MCF 10A (cell line): Measurements from ENCODE around the gene HES6. TPM values are rescaled to one million over a fixed set of nuclear protein-coding genes. Genes with fewer than 3 reads are reported as not detected.

Experiments
- BruUV-seq: library from RNA; stranded (reverse); fragments of 400-500 nt; replicated peaks from 2 replicates; lab custom pipeline; 2021; lab: Mats Ljungman, UMichigan
- CTCF ChIA-PET: fragments of 300-600 bp; sonication (Branson Sonifier 250); formaldehyde crosslinking; extraction: SDS; loops from one replicate; lab custom pipeline; 2021; ENCODE audit warnings: antibody characterized with exemption, inconsistent platforms; lab: Yijun Ruan, JAX
- POLR2A ChIA-PET: fragments of 300-600, 350-650 bp; sonication (Branson Sonifier 250); formaldehyde crosslinking; extraction: SDS; loops from one replicate; lab custom pipeline; 2020; ENCODE audit warnings: antibody characterized with exemption, inconsistent platforms; lab: Yijun Ruan, JAX
- DNase-seq: peaks from one replicate; pipeline ENCODE4 v3.0.0-alpha.2; 2018; ENCODE audit not compliant: unreplicated experiment
- H3K27ac Mint-ChIP-seq: one replicate; pipeline ENCODE4 v1.8.0; 2022; ENCODE audit warnings: mild to moderate bottlenecking, low read depth, mixed read lengths; ENCODE audit not compliant: unreplicated experiment
- H3K27me3 Mint-ChIP-seq: one replicate; pipeline ENCODE4 v1.8.0; 2022; ENCODE audit warnings: mixed read lengths; ENCODE audit not compliant: insufficient read depth, unreplicated experiment
- H3K36me3 Mint-ChIP-seq: one replicate; pipeline ENCODE4 v1.8.0; 2022; ENCODE audit warnings: mild to moderate bottlenecking, moderate library complexity, mixed read lengths; ENCODE audit not compliant: insufficient read depth, unreplicated experiment
- H3K4me1 Mint-ChIP-seq: one replicate; pipeline ENCODE4 v1.8.0; 2022; ENCODE audit warnings: mixed read lengths; ENCODE audit not compliant: insufficient read depth, unreplicated experiment
- H3K4me3 Mint-ChIP-seq: one replicate; pipeline ENCODE4 v1.8.0; 2022; ENCODE audit warnings: mild to moderate bottlenecking, moderate library complexity, mixed read lengths; ENCODE audit not compliant: unreplicated experiment
- H3K9me3 Mint-ChIP-seq: one replicate; pipeline ENCODE4 v1.8.0; 2022; ENCODE audit warnings: mixed read lengths; ENCODE audit not compliant: unreplicated experiment
- CTCF ChIP-seq: fragments of 200-600 bp; IDR thresholded peaks from one replicate; pipeline ENCODE4 v1.8.0; 2022; ENCODE audit warnings: antibody characterized with exemption, mild to moderate bottlenecking; ENCODE audit not compliant: unreplicated experiment
- intact Hi-C: fragments of 100-400 bp; cut with micrococcal nuclease; formaldehyde crosslinking; loops from 2 replicates; pipeline ENCODE4 v1.14.1; 2022
- total RNA-seq: library from RNA; stranded (reverse); gene quantifications from 2 replicates; pipeline ENCODE4 v1.2.3, GENCODE V29; 2022

The HES6 gene
- total RNA-seq, 1 experiment from 2014 or later: 19.7 TPM

DNA sequence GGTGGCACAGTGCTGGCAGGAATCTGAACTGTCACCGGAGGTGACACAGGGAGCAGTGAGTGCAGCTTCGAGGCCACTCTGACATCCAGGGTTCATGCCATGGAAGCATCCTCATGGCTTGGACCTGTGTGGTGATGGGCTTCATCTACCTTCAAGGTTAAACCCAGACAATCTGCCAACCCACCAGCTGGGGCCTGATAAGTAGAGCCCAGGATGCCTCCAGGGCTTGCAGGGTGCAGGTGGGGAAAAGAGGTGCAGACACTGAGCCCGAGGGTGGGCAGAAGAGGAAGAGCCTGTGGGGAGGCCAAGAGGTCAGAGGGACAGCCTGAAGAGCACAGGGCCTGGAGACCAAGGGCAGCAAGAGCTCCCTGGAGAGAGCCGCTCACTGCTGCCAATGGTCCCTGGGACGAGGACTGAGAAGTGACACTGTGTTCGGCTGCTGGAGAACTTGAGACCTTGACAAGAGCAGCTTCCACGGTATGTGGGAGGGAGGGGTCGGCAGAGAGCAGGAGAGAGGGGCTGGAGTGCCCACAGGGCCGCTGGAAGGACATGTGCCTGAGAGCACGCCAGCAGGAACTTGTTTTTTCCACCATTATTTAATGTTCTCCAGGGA, 8.1 kb upstream of the HES6 start:
- TF ChIP-seq CTCF: no peak
- no peak for DNase-seq
- H3K27me3 Mint-ChIP-seq: no peaks in the 10 kb centered on the region
- CTCF ChIA-PET: interaction anchor here (0.6 to 2.6 kb wide), 3 partner anchors 8 to 861 kb away, joined by 3 to 10 read pairs (median 9); no protein-coding TSS in a partner anchor
- POLR2A ChIA-PET: no interaction called here
- BruUV-seq: no TSS peak
- no peak overlapping the region for H3K27ac Mint-ChIP-seq
- no peaks in the 10 kb centered on the region for H3K9me3 Mint-ChIP-seq
- peaks cover 13% of the 10 kb centered on the region for H3K4me1 Mint-ChIP-seq
- no peak overlapping the region for H3K4me3 Mint-ChIP-seq
- intact Hi-C loops: no loop called here
- peaks cover 55% of the 10 kb centered on the region for H3K36me3 Mint-ChIP-seq

- CTCF ChIA-PET: interaction anchor here (0.6 to 2.4 kb wide), 3 partner anchors 8 to 861 kb away, joined by 3 to 9 read pairs (median 3); no protein-coding TSS in a partner anchor
- POLR2A ChIA-PET: no interaction called here
- intact Hi-C loops: no loop called here
- Mint-ChIP-seq H3K27ac (no peak overlapping the region), H3K9me3 (no peaks in the 10 kb centered on the region), H3K4me3 (no peak overlapping the region), H3K36me3 (peaks cover 55% of the 10 kb centered on the region), H3K27me3 (no peaks in the 10 kb centered on the region), H3K4me1 (peaks cover 13% of the 10 kb centered on the region)
- DNase-seq: peak; percentile 62
- BruUV-seq: no TSS peak
- TF ChIP-seq CTCF: no peak
Measured at GRCh38 chr2:238247002-238247822, 7.4 kb upstream of the HES6 start.

- ChIA-PET POLR2A (interaction anchor here (0.6 kb wide), 2 partner anchors 8 to 182 kb away, joined by 3 to 4 read pairs; no protein-coding TSS in a partner anchor), CTCF (interaction anchor here (0.6 to 1.8 kb wide), 5 partner anchors 11 to 386 kb away, joined by 3 to 5 read pairs (median 3); no protein-coding TSS in a partner anchor)
- Mint-ChIP-seq H3K4me3 (no peak overlapping the region), H3K27ac (no peak overlapping the region), H3K36me3 (peaks cover 35% of the 10 kb centered on the region), H3K4me1 (peaks cover 17% of the 10 kb centered on the region), H3K9me3 (no peaks in the 10 kb centered on the region), H3K27me3 (no peaks in the 10 kb centered on the region)
- BruUV-seq: TSS peak; percentile 14
- TF ChIP-seq CTCF: no peak
- intact Hi-C loops: no loop called here
- no peak for DNase-seq
Measured at GRCh38 chr2:238244151-238244550, 4.3 kb upstream of the HES6 start.
